Measurements from ENCODE around the gene TSR1.

- TF ChIP-seq CTCF (IDR thresholded peaks at IDR 0.05) (no peak), EZH2 (IDR thresholded peaks at IDR 0.05; ENCODE audit: borderline replicate concordance, insufficient read depth, low read depth, low read length, poor library complexity, severe bottlenecking) (no peak)
Measured at GRCh38 chr17:2372180-2372579, 35.9 kb upstream of the TSR1 start.

All from B cell (primary cell).